ENCODE data around the gene EPB42. TPM values are rescaled to one million over a fixed set of nuclear protein-coding genes. Genes with fewer than 3 reads are reported as not detected.

Gene EPB42
- polyA plus RNA-seq, 3 donors = 0.08 to 0.13 TPM; not detected in 1

- Histone ChIP-seq H3K4me2 (replicated peaks; ENCODE audit: extremely low read depth, low read length, poor library complexity, severe bottlenecking) (no peak overlapping the region), H3K4me3 (replicated peaks in 1 of 3; ENCODE audit: low read depth in 2 of 3, low read length in 3 of 3) (peak overlapping the region in 1 of 3 experiments; percentile 98), H3K27ac (ENCODE audit: low read depth in 1 of 2, low read length in 2 of 2) (no peak overlapping the region), H3K36me3 (replicated peaks in 1 of 2; ENCODE audit: control insufficient read depth in 1 of 2, insufficient read depth in 2 of 2, low read length in 2 of 2) (peaks cover 43 to 67% of the 10 kb centered on the region in 2 donors), H3K4me1 (ENCODE audit: control insufficient read depth in 1 of 2, insufficient read depth in 2 of 2, low read length in 2 of 2) (peaks cover 8 to 19% of the 10 kb centered on the region in 2 donors), H2AFZ (ENCODE audit: insufficient read depth, low read depth, low read length, poor library complexity, severe bottlenecking) (no peak overlapping the region), H3K9ac (ENCODE audit: insufficient read depth, low read length, poor library complexity, severe bottlenecking) (no peak overlapping the region), H3K9me3 (replicated peaks in 1 of 2; ENCODE audit: control insufficient read depth in 1 of 2, insufficient read depth in 1 of 2, low read length in 2 of 2) (no peaks in the 10 kb centered on the region), H3K27me3 (ENCODE audit: control insufficient read depth in 2 of 2, insufficient read depth in 2 of 2, low read length in 2 of 2) (no peaks in the 10 kb centered on the region), H3K79me2 (ENCODE audit: insufficient read depth, low read length) (peaks cover 33% of the 10 kb centered on the region), H4K20me1 (ENCODE audit: insufficient read depth, low read length) (peaks cover 27% of the 10 kb centered on the region)
- intact Hi-C loops (cut with micrococcal nuclease) = loop anchor here in 1 of 2 donors (5.0 kb wide), 1 partner anchor 80 kb away; the partner anchor contains the start of gene UBR1
- Mint-ChIP-seq H3K4me3 (no peak overlapping the region), H3K27ac (peak overlapping the region in 2 of 7 donors; percentile 36 to 74), H3K27me3 (ENCODE audit: low read depth in 3 of 3) (no peaks in the 10 kb centered on the region), H3K4me1 (peaks cover 20% of the 10 kb centered on the region), H3K36me3 (peaks cover 44 to 54% of the 10 kb centered on the region in 2 donors), H3K9me3 (no peaks in the 10 kb centered on the region)
- WGBS (ENCODE audit: insufficient coverage) = no CpG with 5 or more reads among the region's 2 CpGs
- DNase-seq = peak; percentile 17 to 32 (median 23)
- TF ChIP-seq CTCF (IDR thresholded peaks at IDR 0.05) = peak; percentile 64
Measured at GRCh38 chr15:43187544-43188155, 33.2 kb downstream of the EPB42 start.

GRCh38 chr15:43186003-43186353, 34.8 kb downstream of the EPB42 start:
- WGBS (ENCODE audit: insufficient coverage) = 0% methylated on average over 1 of the region's 13 CpGs
- peaks cover 8 to 19% of the 10 kb centered on the region in 2 donors for H3K4me1 ChIP-seq (ENCODE audit: control insufficient read depth in 1 of 2, insufficient read depth in 2 of 2, low read length in 2 of 2)
- H3K79me2 ChIP-seq (ENCODE audit: insufficient read depth, low read length) = peaks cover 33% of the 10 kb centered on the region
- peak overlapping the region; percentile 87 for H2AFZ ChIP-seq (ENCODE audit: insufficient read depth, low read depth, low read length, poor library complexity, severe bottlenecking)
- H3K4me3 ChIP-seq (replicated peaks in 1 of 3; ENCODE audit: low read depth in 2 of 3, low read length in 3 of 3) = peak overlapping the region; percentile 66 to 98 (median 97)
- intact Hi-C loops (cut with micrococcal nuclease) = loop anchor here in 1 of 2 donors (5.0 kb wide), 1 partner anchor 79 kb away; the partner anchor contains the start of gene UBR1
- H3K4me3 Mint-ChIP-seq = peak overlapping the region; percentile 96 to 98
- peak in 2 of 3 donors; percentile 14 for DNase-seq
- no peaks in the 10 kb centered on the region for H3K27me3 ChIP-seq (ENCODE audit: control insufficient read depth in 2 of 2, insufficient read depth in 2 of 2, low read length in 2 of 2)
- H3K36me3 Mint-ChIP-seq = peaks cover 42 to 54% of the 10 kb centered on the region in 2 donors
- H3K9ac ChIP-seq (ENCODE audit: insufficient read depth, low read length, poor library complexity, severe bottlenecking) = peak overlapping the region; percentile 86
- no peaks in the 10 kb centered on the region for H3K27me3 Mint-ChIP-seq (ENCODE audit: low read depth in 3 of 3)
- no peaks in the 10 kb centered on the region for H3K9me3 ChIP-seq (replicated peaks in 1 of 2; ENCODE audit: control insufficient read depth in 1 of 2, insufficient read depth in 1 of 2, low read length in 2 of 2)
- H3K36me3 ChIP-seq (replicated peaks in 1 of 2; ENCODE audit: control insufficient read depth in 1 of 2, insufficient read depth in 2 of 2, low read length in 2 of 2) = peaks cover 41 to 67% of the 10 kb centered on the region in 2 donors
- peak; percentile 51 for TF ChIP-seq CTCF (IDR thresholded peaks at IDR 0.05)
- H3K27ac ChIP-seq (ENCODE audit: low read depth in 1 of 2, low read length in 2 of 2) = peak overlapping the region; percentile 79 to 89
- H3K9me3 Mint-ChIP-seq = no peaks in the 10 kb centered on the region
- H3K4me2 ChIP-seq (replicated peaks; ENCODE audit: extremely low read depth, low read length, poor library complexity, severe bottlenecking) = peak overlapping the region; percentile 95
- peaks cover 20% of the 10 kb centered on the region for H3K4me1 Mint-ChIP-seq
- H4K20me1 ChIP-seq (ENCODE audit: insufficient read depth, low read length) = peaks cover 27% of the 10 kb centered on the region
- peak overlapping the region; percentile 89 to 96 (median 94) for H3K27ac Mint-ChIP-seq
